Measurements from ENCODE around the gene PTCH1.

DNA sequence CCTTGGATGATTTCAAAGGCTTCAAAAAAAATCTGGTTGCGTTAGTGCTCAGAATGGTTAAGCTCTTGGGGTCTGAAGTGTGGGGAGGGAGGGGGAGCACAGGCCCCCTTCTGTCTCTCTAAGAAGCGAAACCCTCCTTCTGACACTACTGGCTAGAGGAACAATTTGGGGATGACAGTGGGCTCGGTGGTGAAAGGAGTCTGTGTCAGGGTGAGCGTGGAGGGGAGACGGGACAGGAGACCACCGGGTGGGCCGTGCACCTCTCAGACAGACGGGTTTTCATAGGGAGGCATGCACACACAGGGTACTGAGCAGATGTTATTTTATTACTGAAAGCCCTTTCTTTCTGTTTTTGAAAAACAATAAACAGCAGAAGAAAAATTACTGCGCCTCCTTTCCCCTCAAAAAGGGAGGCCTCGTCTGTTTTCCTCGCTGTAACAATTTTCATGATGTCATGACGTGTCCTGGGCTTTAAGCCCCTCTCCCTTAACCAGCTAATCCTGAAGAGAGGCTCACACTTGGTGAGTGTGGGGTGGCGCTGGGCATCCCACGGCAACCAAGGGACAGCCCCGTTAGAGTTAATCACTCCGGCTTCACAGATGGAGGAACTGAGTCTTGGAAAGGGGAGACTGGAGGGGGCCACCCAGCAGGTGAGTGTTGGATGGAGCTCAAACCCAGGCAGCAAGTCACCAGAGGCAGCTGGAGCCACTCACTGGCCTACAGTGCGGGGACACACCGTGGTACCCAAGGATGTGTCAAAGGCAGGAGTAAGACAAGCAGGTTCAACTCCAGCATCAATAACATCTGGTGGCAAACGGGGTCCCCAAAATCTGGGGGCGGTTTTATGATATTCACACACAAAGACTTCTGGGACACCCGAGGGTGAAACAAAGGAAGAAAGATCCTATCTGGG lies 53.4 kb downstream of the PTCH1 start:
- TF ChIP-seq, protein P1, sequence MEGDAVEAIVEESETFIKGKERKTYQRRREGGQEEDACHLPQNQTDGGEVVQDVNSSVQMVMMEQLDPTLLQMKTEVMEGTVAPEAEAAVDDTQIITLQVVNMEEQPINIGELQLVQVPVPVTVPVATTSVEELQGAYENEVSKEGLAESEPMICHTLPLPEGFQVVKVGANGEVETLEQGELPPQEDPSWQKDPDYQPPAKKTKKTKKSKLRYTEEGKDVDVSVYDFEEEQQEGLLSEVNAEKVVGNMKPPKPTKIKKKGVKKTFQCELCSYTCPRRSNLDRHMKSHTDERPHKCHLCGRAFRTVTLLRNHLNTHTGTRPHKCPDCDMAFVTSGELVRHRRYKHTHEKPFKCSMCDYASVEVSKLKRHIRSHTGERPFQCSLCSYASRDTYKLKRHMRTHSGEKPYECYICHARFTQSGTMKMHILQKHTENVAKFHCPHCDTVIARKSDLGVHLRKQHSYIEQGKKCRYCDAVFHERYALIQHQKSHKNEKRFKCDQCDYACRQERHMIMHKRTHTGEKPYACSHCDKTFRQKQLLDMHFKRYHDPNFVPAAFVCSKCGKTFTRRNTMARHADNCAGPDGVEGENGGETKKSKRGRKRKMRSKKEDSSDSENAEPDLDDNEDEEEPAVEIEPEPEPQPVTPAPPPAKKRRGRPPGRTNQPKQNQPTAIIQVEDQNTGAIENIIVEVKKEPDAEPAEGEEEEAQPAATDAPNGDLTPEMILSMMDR (IDR thresholded peaks at IDR 0.05) = no peak
- TF ChIP-seq POLR2AphosphoS5 (IDR thresholded peaks at IDR 0.05) (no peak), POLR2A (IDR thresholded peaks at IDR 0.05) (no peak)

Data from prostate gland (tissue), 2 donors.